K562 (cell line): ENCODE results near the gene RNU1-2. TPM values are rescaled to one million over a fixed set of nuclear protein-coding genes. Genes with fewer than 3 reads are reported as not detected.
"Not testable (repeated sequence)": the region's sequence is repeated elsewhere in the genome, so short reads cannot be mapped to it uniquely, and the experiment has no call there.

ENCODE experiments used
- ATAC-seq: fragments of 200-7000 bp; cut with Tn5 transposase; 3 replicates; pipeline ENCODE4 v1.9.1; 2020; ENCODE audit warnings: moderate library complexity
- BruUV-seq: library from RNA; stranded (reverse); fragments of 400-500 nt; replicated peaks from 2 replicates; lab custom pipeline; 2021; lab: Mats Ljungman, UMichigan
- CTCF ChIA-PET: fragments of 300-600 bp; formaldehyde crosslinking; extraction: SDS; loops from one replicate; lab custom pipeline; 2021; ENCODE audit warnings: low intra/inter-chr PET ratio; lab: Yijun Ruan, JAX
- POLR2A ChIA-PET: fragments of 300-600, 350-650 bp; sonication (Branson Sonifier 250); formaldehyde crosslinking; extraction: SDS; loops from one replicate; lab custom pipeline; 2021; ENCODE audit warnings: antibody characterized with exemption, inconsistent platforms; lab: Yijun Ruan, JAX
- DNase-seq, 4 experiments: peaks; one replicate each; pipeline versions ENCODE4 v3.0.0 to v3.0.0-alpha.2; 2011 to 2018; ENCODE audit warnings: low spot score in 3 of 4, mixed read lengths in 3 of 4; ENCODE audit errors: extremely low read depth in 1 of 4
- FAIRE-seq: peaks from 2 replicates; lab custom pipeline; 2011; peaks lifted over from hg19 to GRCh38; lab: Jason Lieb, UNC
- H2AFZ ChIP-seq: 2 replicates; pipeline ENCODE4 v1.6.0; 2011; ENCODE audit warnings: low read depth, low read length, control low read depth, inconsistent platforms
- H3K27ac ChIP-seq: fragments of 200-600 bp; 3 replicates; pipeline ENCODE4 v1.8.0; 2011; ENCODE audit warnings: low read depth, mild to moderate bottlenecking, control low read depth, inconsistent platforms, low read length, moderate library complexity, mixed read lengths; ENCODE audit errors: extremely low read depth
- H3K27me3 ChIP-seq, 2 experiments: fragments of 300-600 bp in 1 of 2; 2 replicates in 1 of 2; 3 replicates in 1 of 2; pipeline versions ENCODE4 v1.6.0 to v1.8.0; 2011; ENCODE audit warnings: inconsistent platforms in 2 of 2, low read length in 2 of 2, mild to moderate bottlenecking in 1 of 2, mixed read lengths in 1 of 2, moderate library complexity in 1 of 2; ENCODE audit not compliant: control insufficient read depth in 2 of 2, insufficient read depth in 2 of 2
- H3K36me3 ChIP-seq: fragments of 300-600 bp; 3 replicates; pipeline ENCODE4 v1.8.0; 2011; ENCODE audit warnings: mild to moderate bottlenecking, low read length, inconsistent platforms; ENCODE audit not compliant: control insufficient read depth, insufficient read depth
- H3K4me1 ChIP-seq, 2 experiments: fragments of 200-600 bp in 1 of 2; replicated peaks in 1 of 2; 2 replicates in 1 of 2; 3 replicates in 1 of 2; pipeline versions ENCODE4 v1.5.1 to v1.8.0; 2011; ENCODE audit warnings: inconsistent platforms in 2 of 2, low read length in 2 of 2, mild to moderate bottlenecking in 1 of 2, mixed read lengths in 1 of 2, moderate library complexity in 1 of 2; ENCODE audit not compliant: control insufficient read depth in 2 of 2, insufficient read depth in 2 of 2
- H3K4me2 ChIP-seq: 2 replicates; pipeline ENCODE4 v1.6.1; 2011; ENCODE audit warnings: low read length, control low read depth, inconsistent platforms, mixed read lengths; ENCODE audit not compliant: insufficient read depth
- H3K4me3 ChIP-seq: fragments of 200-600 bp; sonication (generic), shearing (Covaris generic); 2 replicates; pipeline ENCODE4 v1.5.1; 2016; ENCODE audit warnings: control low read depth, inconsistent platforms
- H3K79me2 ChIP-seq: fragments of 200-600 bp; 3 replicates; pipeline ENCODE4 v1.8.0; 2011; ENCODE audit warnings: low read length, inconsistent platforms; ENCODE audit not compliant: control insufficient read depth, insufficient read depth
- H3K9ac ChIP-seq, 2 experiments: 2 replicates each; pipeline versions ENCODE4 v1.6.0 to v1.6.1; 2011; ENCODE audit warnings: low read depth in 2 of 2, low read length in 2 of 2, control low read depth in 1 of 2, inconsistent platforms in 1 of 2, mild to moderate bottlenecking in 1 of 2, mixed read lengths in 1 of 2; ENCODE audit not compliant: insufficient read depth in 1 of 2
- H3K9me1 ChIP-seq: one replicate; pipeline ENCODE4 v1.6.0; 2011; ENCODE audit warnings: inconsistent platforms, mild to moderate bottlenecking, low read length, moderate library complexity; ENCODE audit not compliant: control insufficient read depth, insufficient read depth
- H3K9me3 ChIP-seq: replicated peaks from 2 replicates; pipeline ENCODE4 v1.5.1; 2011; ENCODE audit warnings: low read depth, low read length, inconsistent platforms; ENCODE audit not compliant: control insufficient read depth, insufficient read depth
- H4K20me1 ChIP-seq: replicated peaks from 2 replicates; pipeline ENCODE4 v1.6.1; 2011; ENCODE audit warnings: low read length, inconsistent platforms, mixed read lengths; ENCODE audit not compliant: control insufficient read depth, insufficient read depth
- TGIF2 ChIP-seq: sonication (generic); formaldehyde crosslinking; IDR thresholded peaks from 2 replicates; pipeline ENCODE4 v1.8.1; 2022; ENCODE audit warnings: mild to moderate bottlenecking, missing genetic modification reagents, moderate library complexity
- WGBS: fragments of 100-300 bp; shearing (Covaris generic); methylation state at CpG from one replicate; pipeline ENCODE4 v1.1.6; 2016; ENCODE audit warnings: low coverage, mixed read lengths; ENCODE audit not compliant: insufficient coverage; ENCODE audit errors: missing lambda C conversion rate; 5-methylcytosine and 5-hydroxymethylcytosine counted together
- in situ Hi-C: fragments of 300-500 bp; cut with MboI; formaldehyde crosslinking; loops from 4 replicates; pipeline ENCODE4 v1.15.0; 2018; ENCODE audit warnings: inconsistent platforms, mixed read lengths
- intact Hi-C: fragments of 100-400 bp; cut with micrococcal nuclease; formaldehyde crosslinking; loops from 2 replicates; pipeline ENCODE4 v1.14.2; 2022
- polyA plus RNA-seq, 8 experiments: library from polyadenylated mRNA; depleted of rRNA in 4 of 8; stranded (reverse) in 5 of 8; unstranded in 3 of 8; fragments of >200 nt; fragmentation: Nextera tagmentation in 2 of 8; fragmentation: Illumina TruSeq in 1 of 8; extraction: Ambion mirVana in 2 of 8; extraction: Trizol in 1 of 8; gene quantifications; 2 replicates each; pipeline versions ENCODE4 v1.2.1 to v1.2.3, GENCODE V29; 2011 to 2014; ENCODE audit warnings: inconsistent platforms in 1 of 8, missing spikeins in 1 of 8
- total RNA-seq, 7 experiments: library from RNA; depleted of rRNA in 6 of 7; stranded (reverse); fragments of >200 nt in 6 of 7; fragmentation: Illumina TruSeq in 2 of 7; extraction: Trizol in 2 of 7; gene quantifications; 2 replicates each; pipeline versions ENCODE4 v1.2.1 to v1.2.3, GENCODE V29; 2011 to 2021; ENCODE audit warnings: low replicate concordance in 1 of 7
- TF ChIP-seq, protein P1 (sequence below), 2 experiments: fragments of 200-800 bp in 1 of 2; sonication (Bioruptor generic) in 1 of 2; sonication (generic) in 1 of 2; formaldehyde crosslinking in 1 of 2; IDR thresholded peaks in 1 of 2; conservative IDR thresholded peaks in 1 of 2; 2 replicates each; pipeline versions ENCODE4 v1.5.0 to v1.6.1; 2016 to 2020; ENCODE audit warnings: missing compliant biosample characterization in 1 of 2, missing genetic modification characterization in 1 of 2, missing genetic modification reagents in 1 of 2

RNU1-2 gene
- total and polyA plus RNA-seq, 9 of the 15 experiments (the other 6 are each of a cell fraction or from before 2014, with no cell fraction given), result under 0.01 to 32,823 (median 2,538) TPM; not detected in 4

DNA sequence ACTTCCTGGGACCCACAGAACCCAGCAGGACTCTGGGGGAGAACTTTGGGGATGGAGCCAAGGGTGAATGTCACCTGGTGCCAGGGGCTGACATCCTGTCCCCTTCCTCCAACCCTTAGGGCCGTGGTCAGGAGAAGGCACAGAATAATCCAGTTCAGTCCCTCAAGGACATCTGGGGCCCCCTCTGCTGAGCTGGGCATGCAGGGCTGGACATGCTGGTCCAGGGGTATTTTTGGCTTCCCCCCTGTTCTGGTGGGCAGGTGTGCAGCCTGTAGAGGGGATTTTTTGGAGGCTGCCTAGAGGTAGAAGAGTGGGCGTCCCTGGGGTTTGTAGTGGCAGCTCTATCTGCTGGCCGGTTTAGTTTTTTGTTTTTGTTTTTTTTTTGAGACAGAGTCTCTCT lies 22.6 kb downstream of the RNU1-2 start (continued):
- TF ChIP-seq, protein P1, sequence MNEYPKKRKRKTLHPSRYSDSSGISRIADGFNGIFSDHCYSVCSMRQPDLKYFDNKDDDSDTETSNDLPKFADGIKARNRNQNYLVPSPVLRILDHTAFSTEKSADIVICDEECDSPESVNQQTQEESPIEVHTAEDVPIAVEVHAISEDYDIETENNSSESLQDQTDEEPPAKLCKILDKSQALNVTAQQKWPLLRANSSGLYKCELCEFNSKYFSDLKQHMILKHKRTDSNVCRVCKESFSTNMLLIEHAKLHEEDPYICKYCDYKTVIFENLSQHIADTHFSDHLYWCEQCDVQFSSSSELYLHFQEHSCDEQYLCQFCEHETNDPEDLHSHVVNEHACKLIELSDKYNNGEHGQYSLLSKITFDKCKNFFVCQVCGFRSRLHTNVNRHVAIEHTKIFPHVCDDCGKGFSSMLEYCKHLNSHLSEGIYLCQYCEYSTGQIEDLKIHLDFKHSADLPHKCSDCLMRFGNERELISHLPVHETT (CRISPR knock-in tag; conservative IDR thresholded peaks at IDR 0.05 in 1 of 2, IDR thresholded peaks at IDR 0.05 in 1 of 2), result no peak
- no peak for TF ChIP-seq TGIF2 (CRISPR knock-in tag)

DNA sequence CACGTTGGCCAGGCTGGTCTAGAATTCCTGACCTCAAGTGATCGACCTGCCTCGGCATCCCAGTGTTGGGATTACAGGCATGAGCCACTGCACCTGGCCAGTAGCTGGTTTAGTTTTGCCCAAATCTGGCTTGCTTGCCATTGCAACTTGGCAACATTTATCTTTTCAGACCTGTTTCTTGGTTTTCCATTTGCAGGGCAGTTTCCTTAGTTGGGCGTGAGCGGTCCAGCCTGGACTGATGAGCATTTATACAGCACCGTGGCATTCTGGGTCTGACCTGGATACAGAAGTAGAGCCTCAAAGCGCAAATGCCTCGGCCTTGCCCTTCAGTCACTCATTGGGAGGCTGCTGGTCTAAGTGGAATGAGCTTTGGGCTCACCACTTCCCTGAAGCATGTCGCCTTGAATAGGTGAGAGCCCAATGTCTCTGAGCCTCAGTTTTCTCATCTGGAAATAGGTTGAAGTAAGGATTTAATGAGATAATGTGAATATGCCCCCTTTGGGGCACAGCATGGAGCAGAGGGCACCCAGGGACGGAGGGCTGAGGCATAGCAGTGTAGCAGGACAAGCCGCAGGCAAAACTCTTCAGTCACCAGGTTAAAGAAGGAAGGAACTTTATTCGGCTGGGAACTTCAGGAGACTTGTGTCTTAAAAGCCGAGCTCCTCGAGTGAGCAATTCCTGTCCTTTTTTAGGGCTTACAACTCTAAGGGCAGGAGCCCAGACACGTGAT lies 23.3 kb downstream of the RNU1-2 start:
- H3K9ac ChIP-seq, intact Hi-C loops, H3K27me3 ChIP-seq, ATAC-seq, H3K9me1 ChIP-seq, CTCF ChIA-PET, FAIRE-seq, H2AFZ ChIP-seq, H3K4me3 ChIP-seq, H3K27ac ChIP-seq, DNase-seq, BruUV-seq, H3K79me2 ChIP-seq, H3K9me3 ChIP-seq, H3K4me2 ChIP-seq, H4K20me1 ChIP-seq, H3K36me3 ChIP-seq: not testable (repeated sequence)
- H3K4me1 ChIP-seq, result peaks cover 0 to 20% of the 10 kb centered on the region in 2 experiments; a peak in 4 of 5 replicates
- WGBS, result 21% methylated on average over 15 of the region's 15 CpGs
- POLR2A ChIA-PET, result interaction anchor here (1.3 to 2.5 kb wide), 2 partner anchors 13 kb away, joined by 11 to 15 read pairs; no protein-coding TSS in a partner anchor
- in situ Hi-C loops, result loop anchor here (25.0 kb wide), 1 partner anchor 307 kb away; the partner anchor contains the start of gene NBPF1
